ENCODE measurements around the gene JADE2.
A peak's percentile ranks its signal among the peaks of the same experiment; 100 is the strongest.

The JADE2 gene

GRCh38 chr5:134530301-134531077 is 5.0 kb downstream of the JADE2 start:
- DNase-seq = no peak

GRCh38 chr5:134533115-134533815 is 7.8 kb downstream of the JADE2 start:
- no peak for DNase-seq

GRCh38 chr5:134534058-134534725 is 8.7 kb downstream of the JADE2 start:
- DNase-seq = no peak

GRCh38 chr5:134534726-134535110 is 9.2 kb downstream of the JADE2 start:
- DNase-seq = no peak

- no peak for DNase-seq
These were observed 11.4 kb downstream of the JADE2 start for GRCh38 chr5:134536876-134537275.

GRCh38 chr5:134537297-134537696 is 11.8 kb downstream of the JADE2 start:
- no peak for DNase-seq

GRCh38 chr5:134538296-134538695 is 12.8 kb downstream of the JADE2 start:
- no peak for DNase-seq

- DNase-seq = no peak
These were observed 14.3 kb downstream of the JADE2 start for GRCh38 chr5:134539732-134540131.

- DNase-seq = no peak
These were observed 15.6 kb downstream of the JADE2 start for GRCh38 chr5:134540747-134541733.

- no peak for DNase-seq
These were observed 16.4 kb downstream of the JADE2 start for GRCh38 chr5:134541736-134542376.

GRCh38 chr5:134543820-134544614 is 18.5 kb downstream of the JADE2 start:
- DNase-seq = peak; percentile 53

GRCh38 chr5:134545070-134545868 is 19.8 kb downstream of the JADE2 start:
- peak; percentile 24 for DNase-seq

- DNase-seq = no peak
These were observed 21.6 kb downstream of the JADE2 start for GRCh38 chr5:134547066-134547465.

- no peak for DNase-seq
These were observed 22.1 kb downstream of the JADE2 start for GRCh38 chr5:134547579-134547978.

GRCh38 chr5:134547999-134548658 is 22.7 kb downstream of the JADE2 start:
- DNase-seq = no peak

- no peak for DNase-seq
These were observed 24.2 kb downstream of the JADE2 start for GRCh38 chr5:134549714-134550113.

GRCh38 chr5:134550271-134551214 is 25.1 kb downstream of the JADE2 start:
- DNase-seq = no peak

GRCh38 chr5:134551901-134552300 is 26.4 kb downstream of the JADE2 start:
- DNase-seq = no peak

- no peak for DNase-seq
These were observed 26.8 kb downstream of the JADE2 start for GRCh38 chr5:134552301-134552700.
